HCT116 (cell line): ENCODE measurements around the gene DNAJB1. TPM values are rescaled to one million over a fixed set of nuclear protein-coding genes. Genes with fewer than 3 reads are reported as not detected.

Experiments
- ATAC-seq: fragments of 200-7000 bp; cut with Tn5 transposase; 2 replicates; pipeline ENCODE4 v1.9.1; 2020; ENCODE audit warnings: mild to moderate bottlenecking, moderate library complexity
- BruUV-seq: library from RNA; stranded (reverse); fragments of 400-500 nt; replicated peaks from 2 replicates; lab custom pipeline; 2021; lab: Mats Ljungman, UMichigan
- CTCF ChIA-PET: fragments of 300-600 bp; sonication (Branson Sonifier 250); formaldehyde crosslinking; loops from one replicate; lab custom pipeline; 2021; ENCODE audit warnings: antibody characterized with exemption; lab: Charles Lee
- POLR2A ChIA-PET: fragments of 300-600, 350-600 bp; sonication (Branson Sonifier 250); formaldehyde crosslinking; loops from one replicate; lab custom pipeline; 2021; ENCODE audit warnings: antibody characterized with exemption; lab: Charles Lee
- RAD21 ChIA-PET, 2 experiments: fragments of 300-600 bp; sonication (Branson Sonifier 250); formaldehyde crosslinking; loops; one replicate each; lab custom pipeline; 2023; ENCODE audit warnings: low total read pairs in 2 of 2; ENCODE audit not compliant: uncharacterized antibody in 2 of 2, unreplicated experiment in 2 of 2, low non-redundant PET in 1 of 2; lab: Charles Lee
- DNase-seq: peaks from one replicate; pipeline ENCODE4 v3.0.0-alpha.2; 2010; ENCODE audit warnings: low read depth, low spot score
- H2AFZ ChIP-seq: fragments of 200-600 bp; shearing (Covaris generic), sonication (generic); 2 replicates; pipeline ENCODE4 v1.6.1; 2017; ENCODE audit warnings: low read depth, mixed run types, mixed read lengths, antibody characterized with exemption, low read length; ENCODE audit not compliant: poor library complexity, severe bottlenecking
- H3K27ac ChIP-seq: 2 replicates; pipeline ENCODE4 v1.5.1; 2012; ENCODE audit warnings: low read depth, low read length
- H3K27me3 ChIP-seq: fragments of 200-600 bp; sonication (generic); 2 replicates; pipeline ENCODE4 v1.6.1; 2016; ENCODE audit warnings: mixed run types, low read length, mixed read lengths; ENCODE audit not compliant: insufficient read depth
- H3K36me3 ChIP-seq, 2 experiments: fragments of 200-500 bp in 1 of 2; fragments of 200-600 bp in 1 of 2; sonication (Bioruptor generic) in 1 of 2; sonication (generic) in 1 of 2; 2 replicates each; pipeline versions ENCODE4 v1.5.1 to v1.6.1; 2014 to 2016; ENCODE audit warnings: low read length in 2 of 2, inconsistent platforms in 1 of 2, mixed read lengths in 1 of 2, mixed run types in 1 of 2; ENCODE audit not compliant: insufficient read depth in 2 of 2, control insufficient read depth in 1 of 2
- H3K4me1 ChIP-seq, 2 experiments: fragments of 200-600 bp in 1 of 2; sonication (generic) in 1 of 2; 2 replicates each; pipeline versions ENCODE4 v1.5.1 to v1.6.1; 2012 to 2017; ENCODE audit warnings: low read length in 2 of 2, inconsistent platforms in 1 of 2, mild to moderate bottlenecking in 1 of 2, mixed read lengths in 1 of 2, mixed run types in 1 of 2, moderate library complexity in 1 of 2; ENCODE audit not compliant: insufficient read depth in 2 of 2, control insufficient read depth in 1 of 2
- H3K4me2 ChIP-seq: fragments of 200-600 bp; sonication (generic); 2 replicates; pipeline ENCODE4 v1.6.1; 2017; ENCODE audit warnings: mixed run types, low read length, mixed read lengths
- H3K4me3 ChIP-seq, 2 experiments: fragments of 200-600 bp in 1 of 2; sonication (generic) in 1 of 2; replicated peaks in 1 of 2; 2 replicates each; pipeline ENCODE4 v1.5.1; 2011 to 2016; ENCODE audit warnings: low read length in 2 of 2, control low read depth in 1 of 2, low read depth in 1 of 2, mild to moderate bottlenecking in 1 of 2, mixed read lengths in 1 of 2, mixed run types in 1 of 2
- H3K79me2 ChIP-seq: fragments of 200-600 bp; sonication (generic); 2 replicates; pipeline ENCODE4 v1.6.1; 2017; ENCODE audit warnings: mild to moderate bottlenecking, mixed run types, low read length, moderate library complexity, mixed read lengths; ENCODE audit not compliant: insufficient read depth
- H3K9ac ChIP-seq: fragments of 200-600 bp; sonication (generic); 2 replicates; pipeline ENCODE4 v1.6.1; 2016; ENCODE audit warnings: low read length, mixed read lengths
- H3K9me2 ChIP-seq: fragments of 200-600 bp; sonication (generic), shearing (Covaris generic); 2 replicates; pipeline ENCODE4 v1.6.1; 2017; ENCODE audit warnings: mixed run types, mild to moderate bottlenecking, moderate library complexity; ENCODE audit not compliant: insufficient read depth
- H3K9me3 ChIP-seq, 2 experiments: fragments of 200-500 bp in 1 of 2; fragments of 200-600 bp in 1 of 2; sonication (Bioruptor generic) in 1 of 2; sonication (generic) in 1 of 2; 2 replicates each; pipeline ENCODE4 v1.6.1; 2014 to 2017; ENCODE audit warnings: low read length in 2 of 2, mixed read lengths in 2 of 2, inconsistent platforms in 1 of 2, low read depth in 1 of 2, mild to moderate bottlenecking in 1 of 2, mixed run types in 1 of 2, moderate library complexity in 1 of 2; ENCODE audit not compliant: control insufficient read depth in 1 of 2, insufficient read depth in 1 of 2
- H4K20me1 ChIP-seq: fragments of 200-600 bp; sonication (generic), shearing (Covaris generic); 2 replicates; pipeline ENCODE4 v1.6.1; 2017; ENCODE audit warnings: mixed run types, mild to moderate bottlenecking, moderate library complexity; ENCODE audit not compliant: insufficient read depth
- CBX3 ChIP-seq: IDR thresholded peaks from 2 replicates; pipeline ENCODE4 v1.6.1; 2012; ENCODE audit warnings: low read depth
- CEBPB ChIP-seq: IDR thresholded peaks from 2 replicates; pipeline ENCODE4 v1.6.1; 2012; ENCODE audit warnings: low read depth
- CTCF ChIP-seq, 3 experiments: fragments of 200-600 bp in 1 of 3; sonication (generic) in 1 of 3; IDR thresholded peaks in 2 of 3; conservative IDR thresholded peaks in 1 of 3; 2 replicates each; pipeline ENCODE4 v1.5.1; 2012 to 2017; ENCODE audit warnings: low read depth in 2 of 3, low read length in 2 of 3, antibody characterized with exemption in 1 of 3, borderline replicate concordance in 1 of 3, control low read depth in 1 of 3, mild to moderate bottlenecking in 1 of 3, mixed read lengths in 1 of 3, mixed run types in 1 of 3, moderate library complexity in 1 of 3; ENCODE audit not compliant: insufficient read depth in 1 of 3
- POLR2AphosphoS5 ChIP-seq: IDR thresholded peaks from 2 replicates; pipeline ENCODE4 v1.6.1; 2011; ENCODE audit warnings: mild to moderate bottlenecking, low read depth, low read length, moderate library complexity
- RAD21 ChIP-seq: IDR thresholded peaks from 2 replicates; pipeline ENCODE4 v1.6.1; 2012; ENCODE audit warnings: low read depth, mild to moderate bottlenecking
- REST ChIP-seq: IDR thresholded peaks from 2 replicates; pipeline ENCODE4 v1.6.1; 2012; ENCODE audit warnings: low read depth
- SIN3A ChIP-seq: IDR thresholded peaks from 2 replicates; pipeline ENCODE4 v1.6.1; 2012; ENCODE audit warnings: low read depth
- SRF ChIP-seq: IDR thresholded peaks from 2 replicates; pipeline ENCODE4 v1.6.1; 2012; ENCODE audit warnings: low read depth
- TCF7L2 ChIP-seq: IDR thresholded peaks from 2 replicates; pipeline ENCODE4 v1.7.0; 2011; ENCODE audit warnings: borderline replicate concordance, inconsistent platforms; ENCODE audit not compliant: insufficient read depth, insufficient read length; ENCODE audit errors: extremely low read depth
- YY1 ChIP-seq: IDR thresholded peaks from 2 replicates; pipeline ENCODE4 v1.6.1; 2011; ENCODE audit warnings: low read length, low read depth, moderate library complexity, mild to moderate bottlenecking; ENCODE audit not compliant: insufficient replicate concordance; ENCODE audit errors: extremely low read depth
- ZFX ChIP-seq: fragments of 450-650 bp; IDR thresholded peaks from 2 replicates; pipeline ENCODE4 v1.6.1; 2017
- ZNF274 ChIP-seq: fragments of 200-500 bp; sonication (Bioruptor generic); IDR thresholded peaks from 2 replicates; pipeline ENCODE4 v1.6.1; 2014; ENCODE audit warnings: mild to moderate bottlenecking, low read depth, low read length, inconsistent platforms
- intact Hi-C: fragments of 100-400 bp; cut with micrococcal nuclease; formaldehyde crosslinking; loops from 2 replicates; pipeline ENCODE4 v1.10.0; 2022
- total RNA-seq: library from RNA; stranded (reverse); gene quantifications from one replicate; pipeline ENCODE4 v1.2.1, GENCODE V29; 2021; ENCODE audit not compliant: unreplicated experiment

The DNAJB1 gene
- total RNA-seq, 1 experiment from 2014 or later, result 175 TPM

GRCh38 chr19:14563590-14563926, 45.4 kb upstream of the DNAJB1 start:
- CTCF ChIA-PET, result no interaction called here

GRCh38 chr19:14562660-14563589, 44.7 kb upstream of the DNAJB1 start:
- RAD21 ChIA-PET, result no interaction called here
- TF ChIP-seq ZFX, result no peak
- no peak for TF ChIP-seq POLR2AphosphoS5
- no peak for TF ChIP-seq CEBPB
- TF ChIP-seq CTCF (IDR thresholded peaks at IDR 0.05 in 2 of 3, conservative IDR thresholded peaks at IDR 0.05 in 1 of 3; ENCODE audit: borderline replicate concordance in 1 of 3, insufficient read depth in 1 of 3, low read depth in 2 of 3, low read length in 2 of 3), result no peak
- no peak for TF ChIP-seq CBX3
- TF ChIP-seq YY1, result no peak
- no peak for TF ChIP-seq SRF
- TF ChIP-seq TCF7L2, result no peak
- TF ChIP-seq ZNF274, result no peak
- TF ChIP-seq REST, result no peak
- no peak for TF ChIP-seq RAD21

More at GRCh38 chr19:14563590-14563926, 45.4 kb upstream of the DNAJB1 start:
- RAD21 ChIA-PET, result no interaction called here
- H4K20me1 ChIP-seq, result no peaks in the 10 kb centered on the region
- H3K4me2 ChIP-seq, result no peak overlapping the region; the same call in 1 of the 2 replicates
- no peak overlapping the region for H3K4me3 ChIP-seq
- no peaks in the 10 kb centered on the region for H3K9me2 ChIP-seq
- H3K27me3 ChIP-seq, result no peaks in the 10 kb centered on the region
- H3K79me2 ChIP-seq, result peaks cover 55% of the 10 kb centered on the region
- H3K27ac ChIP-seq, result peak overlapping the region; percentile 37; the same call in 1 of the 2 replicates
- no TSS peak for BruUV-seq
- peaks cover 7 to 19% of the 10 kb centered on the region in 2 experiments; a peak in 3 of 4 replicates for H3K4me1 ChIP-seq
- peaks cover 0 to 4% of the 10 kb centered on the region in 2 experiments; a peak in 2 of 4 replicates for H3K36me3 ChIP-seq
- no peak overlapping the region for H3K9ac ChIP-seq
- POLR2A ChIA-PET, result no interaction called here
- H3K9me3 ChIP-seq, result no peaks in the 10 kb centered on the region
- H2AFZ ChIP-seq, result no peak overlapping the region
- DNase-seq, result no peak
- TF ChIP-seq SIN3A, result no peak
- TF ChIP-seq POLR2AphosphoS5, result no peak
- no peak for TF ChIP-seq YY1
- TF ChIP-seq CEBPB, result no peak
- intact Hi-C loops, result no loop called here
- no peak for ATAC-seq

More at GRCh38 chr19:14562660-14563589, 44.7 kb upstream of the DNAJB1 start:
- H2AFZ ChIP-seq, result no peak overlapping the region
- CTCF ChIA-PET, result no interaction called here
- H3K9me2 ChIP-seq, result no peaks in the 10 kb centered on the region
- H3K4me2 ChIP-seq, result no peak overlapping the region
- intact Hi-C loops, result no loop called here
- DNase-seq, result no peak
- no peaks in the 10 kb centered on the region for H4K20me1 ChIP-seq
- peaks cover 0 to 4% of the 10 kb centered on the region in 2 experiments; a peak in 2 of 4 replicates for H3K36me3 ChIP-seq
- no peak overlapping the region for H3K4me3 ChIP-seq
- no peak for ATAC-seq
- H3K9ac ChIP-seq, result no peak overlapping the region
- H3K9me3 ChIP-seq, result no peaks in the 10 kb centered on the region
- peak overlapping the region; percentile 37; the same call in 1 of the 2 replicates for H3K27ac ChIP-seq
- no TSS peak for BruUV-seq
- POLR2A ChIA-PET, result no interaction called here
- peaks cover 7 to 19% of the 10 kb centered on the region in 2 experiments; a peak in 3 of 4 replicates for H3K4me1 ChIP-seq
- peaks cover 57% of the 10 kb centered on the region for H3K79me2 ChIP-seq
- H3K27me3 ChIP-seq, result no peaks in the 10 kb centered on the region
